ENCODE measurements around the gene DCAF16.

GRCh38 chr4:17811078-17811603 lies 584 bp upstream of the DCAF16 start:
- TF ChIP-seq ZNF248 (tag by site-specific recombination; IDR thresholded peaks at IDR 0.05) (no peak), ZNF792 (tag by site-specific recombination; IDR thresholded peaks at IDR 0.05) (no peak), KLF16 (tag by site-specific recombination; IDR thresholded peaks at IDR 0.05) (peak; percentile 8; the same call in 1 of the 2 replicates), KLF17 (tag by site-specific recombination; IDR thresholded peaks at IDR 0.05) (no peak), YY1 (tag by site-specific recombination; IDR thresholded peaks at IDR 0.05) (no peak), ZNF274 (IDR thresholded peaks at IDR 0.05; ENCODE audit: low read length) (no peak), ZNF274 (tag by site-specific recombination; IDR thresholded peaks at IDR 0.05; ENCODE audit: borderline replicate concordance) (no peak), CTCF (tag by site-specific recombination; IDR thresholded peaks at IDR 0.05) (no peak), ZNF23 (tag by site-specific recombination; IDR thresholded peaks at IDR 0.05; ENCODE audit: borderline replicate concordance) (no peak)
